HepG2 (cell line): ENCODE results near the gene IL2RG. TPM values are rescaled to one million over a fixed set of nuclear protein-coding genes. Genes with fewer than 3 reads are reported as not detected.

ENCODE experiments used
- ARNTL ChIP-seq: sonication (generic); formaldehyde crosslinking; IDR thresholded peaks from 2 replicates; pipeline ENCODE4 v1.4.0; 2020; ENCODE audit warnings: mild to moderate bottlenecking, missing genetic modification reagents
- CBX5 ChIP-seq: sonication (generic); formaldehyde crosslinking; IDR thresholded peaks from 2 replicates; pipeline ENCODE4 v1.4.0; 2020; ENCODE audit warnings: missing genetic modification reagents, borderline replicate concordance
- HOXA7 ChIP-seq: sonication (generic); formaldehyde crosslinking; IDR thresholded peaks from 2 replicates; pipeline ENCODE4 v1.8.1; 2022; ENCODE audit warnings: mild to moderate bottlenecking, missing genetic modification reagents, moderate library complexity
- KDM3A ChIP-seq: IDR thresholded peaks from 2 replicates; pipeline ENCODE4 v1.6.1; 2018; ENCODE audit warnings: low read depth, missing compliant biosample characterization
- KLF16 ChIP-seq, 2 experiments: sonication (generic) in 1 of 2; formaldehyde crosslinking in 1 of 2; IDR thresholded peaks; 2 replicates each; pipeline versions ENCODE4 v1.6.1 to v1.8.0; 2016 to 2023; ENCODE audit warnings: missing genetic modification reagents in 2 of 2, missing compliant biosample characterization in 1 of 2
- MATR3 ChIP-seq: sonication (generic); formaldehyde crosslinking; IDR thresholded peaks from 2 replicates; pipeline ENCODE4 v1.4.0; 2020; ENCODE audit warnings: missing genetic modification reagents
- MTA1 ChIP-seq: sonication (generic); formaldehyde crosslinking; IDR thresholded peaks from 2 replicates; pipeline ENCODE4 v1.4.0; 2020; ENCODE audit warnings: missing genetic modification reagents, mild to moderate bottlenecking, borderline replicate concordance
- NFE2 ChIP-seq: sonication (generic); formaldehyde crosslinking; IDR thresholded peaks from 2 replicates; pipeline ENCODE4 v1.4.0; 2020; ENCODE audit warnings: missing genetic modification reagents
- NFKBIZ ChIP-seq: IDR thresholded peaks from 2 replicates; pipeline ENCODE4 v1.6.1; 2018; ENCODE audit warnings: missing genetic modification reagents, missing compliant biosample characterization
- POGZ ChIP-seq: sonication (generic); formaldehyde crosslinking; IDR thresholded peaks from 2 replicates; pipeline ENCODE4 v1.4.0; 2020; ENCODE audit warnings: mild to moderate bottlenecking, missing genetic modification reagents
- PPARG ChIP-seq: conservative IDR thresholded peaks from 2 replicates; pipeline ENCODE4 v1.6.1; 2016; ENCODE audit warnings: missing biosample characterization, missing genetic modification reagents
- PRPF4 ChIP-seq: fragments of 200-400 bp; formaldehyde crosslinking; IDR thresholded peaks from 2 replicates; pipeline ENCODE4 v1.6.1; 2016; ENCODE audit warnings: low read length, low read depth; ENCODE audit not compliant: poor library complexity, severe bottlenecking
- RCOR2 ChIP-seq: IDR thresholded peaks from 2 replicates; pipeline ENCODE4 v1.6.1; 2016; ENCODE audit warnings: missing biosample characterization, missing genetic modification reagents
- SUZ12 ChIP-seq: fragments of 150-350 bp; IDR thresholded peaks from 2 replicates; pipeline ENCODE4 v1.6.1; 2014; ENCODE audit warnings: low read depth, low read length
- TOE1 ChIP-seq: sonication (generic); formaldehyde crosslinking; IDR thresholded peaks from 2 replicates; pipeline ENCODE4 v1.4.0; 2020; ENCODE audit warnings: mild to moderate bottlenecking, missing genetic modification reagents
- ZBTB20 ChIP-seq: sonication (generic); formaldehyde crosslinking; IDR thresholded peaks from 2 replicates; pipeline ENCODE4 v1.8.1; 2023; ENCODE audit warnings: missing genetic modification reagents, low read depth, mild to moderate bottlenecking, borderline replicate concordance
- ZNF264 ChIP-seq: sonication (generic); formaldehyde crosslinking; IDR thresholded peaks from 2 replicates; pipeline ENCODE4 v1.4.0; 2020; ENCODE audit warnings: missing genetic modification reagents
- ZNF317 ChIP-seq: sonication (generic); formaldehyde crosslinking; IDR thresholded peaks from 2 replicates; pipeline ENCODE4 v1.5.0; 2020; ENCODE audit warnings: mild to moderate bottlenecking, missing genetic modification reagents
- ZNF569 ChIP-seq: sonication (generic); formaldehyde crosslinking; IDR thresholded peaks from 2 replicates; pipeline ENCODE4 v1.5.0; 2020; ENCODE audit warnings: mild to moderate bottlenecking, missing genetic modification reagents, moderate library complexity, borderline replicate concordance
- ZNF703 ChIP-seq: sonication (generic); formaldehyde crosslinking; IDR thresholded peaks from 2 replicates; pipeline ENCODE4 v1.5.1; 2020; ENCODE audit warnings: missing genetic modification reagents, mild to moderate bottlenecking, moderate library complexity, borderline replicate concordance
- ZNF737 ChIP-seq: sonication (generic); formaldehyde crosslinking; IDR thresholded peaks from 2 replicates; pipeline ENCODE4 v1.5.0; 2020; ENCODE audit warnings: missing genetic modification reagents, mild to moderate bottlenecking, borderline replicate concordance
- polyA plus RNA-seq, 8 experiments: library from polyadenylated mRNA; depleted of rRNA in 3 of 8; stranded (reverse) in 7 of 8; unstranded in 1 of 8; fragments of >200 nt; fragmentation: Illumina TruSeq in 4 of 8; extraction: Trizol in 4 of 8; gene quantifications; 2 replicates each; pipeline versions ENCODE4 v1.2.1 to v1.2.3, GENCODE V29; 2011 to 2016; ENCODE audit warnings: low read depth in 4 of 8, missing spikeins in 1 of 8, mixed read lengths in 1 of 8; ENCODE audit not compliant: insufficient read depth in 1 of 8
- total RNA-seq, 5 experiments: library from RNA; depleted of rRNA; stranded (reverse); fragments of >200 nt; fragmentation: Illumina TruSeq; extraction: Trizol; gene quantifications; 2 replicates each; pipeline ENCODE4 v1.2.3, GENCODE V29; 2016; ENCODE audit warnings: low read depth in 1 of 5
- TF ChIP-seq, protein P1 (sequence below): sonication (generic); formaldehyde crosslinking; IDR thresholded peaks from 2 replicates; pipeline ENCODE4 v1.4.0; 2020; ENCODE audit warnings: missing genetic modification reagents
- TF ChIP-seq, protein P2 (sequence below): sonication (generic); formaldehyde crosslinking; IDR thresholded peaks from 2 replicates; pipeline ENCODE4 v1.4.0; 2020; ENCODE audit warnings: missing genetic modification reagents
- TF ChIP-seq, protein P3 (sequence below): sonication (generic); formaldehyde crosslinking; IDR thresholded peaks from 2 replicates; pipeline ENCODE4 v1.4.0; 2020; ENCODE audit warnings: missing genetic modification reagents, mild to moderate bottlenecking, borderline replicate concordance

The IL2RG gene
- total and polyA plus RNA-seq, 2 of the 13 experiments (the other 11 are each of a cell fraction or from before 2014, with no cell fraction given): 0.98 TPM; not detected in 1

DNA sequence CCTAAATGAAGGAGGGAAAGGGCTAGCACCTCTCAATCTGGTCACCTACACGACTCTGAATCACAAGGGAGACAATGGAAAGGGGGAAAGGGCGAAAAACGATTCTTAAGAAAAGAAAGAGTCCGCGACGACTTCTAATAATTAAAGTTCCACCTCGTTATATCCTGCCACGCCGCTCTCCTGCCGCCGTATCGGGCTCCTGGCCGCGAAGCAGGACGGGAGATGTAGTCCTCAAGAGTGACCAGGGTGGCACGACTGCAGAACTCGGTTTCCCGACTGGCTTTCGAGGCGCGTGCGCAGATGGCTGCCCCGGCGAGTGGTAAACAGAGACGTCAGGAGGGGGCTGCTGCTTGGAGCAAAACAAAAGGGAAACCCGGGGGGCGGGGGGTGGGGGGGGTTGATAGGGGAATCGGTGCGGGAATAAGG is 15.8 kb downstream of the IL2RG start, which contains the start of gene FOXO4 (continued):
- TF ChIP-seq KDM3A (CRISPR knock-in tag) (no peak), NFKBIZ (CRISPR knock-in tag) (no peak), NFE2 (CRISPR knock-in tag) (no peak), TOE1 (CRISPR knock-in tag) (no peak), ZNF264 (CRISPR knock-in tag) (no peak), PRPF4 (no peak), HOXA7 (CRISPR knock-in tag) (no peak), MTA1 (CRISPR knock-in tag) (no peak), CBX5 (no peak), ZNF737 (CRISPR knock-in tag) (no peak), PPARG (CRISPR knock-in tag) (no peak), MATR3 (CRISPR knock-in tag) (no peak), ZNF703 (CRISPR knock-in tag) (no peak), ZBTB20 (CRISPR knock-in tag) (no peak), ARNTL (CRISPR knock-in tag) (no peak), RCOR2 (CRISPR knock-in tag) (no peak), ZNF317 (CRISPR knock-in tag) (no peak), SUZ12 (peak; percentile 52; the same call in 1 of the 2 replicates), POGZ (CRISPR knock-in tag) (no peak), KLF16 (CRISPR knock-in tag; IDR thresholded peaks at IDR 0.05) (no peak), ZNF569 (CRISPR knock-in tag) (no peak)
- TF ChIP-seq, protein P1, sequence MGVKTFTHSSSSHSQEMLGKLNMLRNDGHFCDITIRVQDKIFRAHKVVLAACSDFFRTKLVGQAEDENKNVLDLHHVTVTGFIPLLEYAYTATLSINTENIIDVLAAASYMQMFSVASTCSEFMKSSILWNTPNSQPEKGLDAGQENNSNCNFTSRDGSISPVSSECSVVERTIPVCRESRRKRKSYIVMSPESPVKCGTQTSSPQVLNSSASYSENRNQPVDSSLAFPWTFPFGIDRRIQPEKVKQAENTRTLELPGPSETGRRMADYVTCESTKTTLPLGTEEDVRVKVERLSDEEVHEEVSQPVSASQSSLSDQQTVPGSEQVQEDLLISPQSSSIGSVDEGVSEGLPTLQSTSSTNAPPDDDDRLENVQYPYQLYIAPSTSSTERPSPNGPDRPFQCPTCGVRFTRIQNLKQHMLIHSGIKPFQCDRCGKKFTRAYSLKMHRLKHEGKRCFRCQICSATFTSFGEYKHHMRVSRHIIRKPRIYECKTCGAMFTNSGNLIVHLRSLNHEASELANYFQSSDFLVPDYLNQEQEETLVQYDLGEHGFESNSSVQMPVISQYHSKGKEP: no peak
- TF ChIP-seq, protein P2, sequence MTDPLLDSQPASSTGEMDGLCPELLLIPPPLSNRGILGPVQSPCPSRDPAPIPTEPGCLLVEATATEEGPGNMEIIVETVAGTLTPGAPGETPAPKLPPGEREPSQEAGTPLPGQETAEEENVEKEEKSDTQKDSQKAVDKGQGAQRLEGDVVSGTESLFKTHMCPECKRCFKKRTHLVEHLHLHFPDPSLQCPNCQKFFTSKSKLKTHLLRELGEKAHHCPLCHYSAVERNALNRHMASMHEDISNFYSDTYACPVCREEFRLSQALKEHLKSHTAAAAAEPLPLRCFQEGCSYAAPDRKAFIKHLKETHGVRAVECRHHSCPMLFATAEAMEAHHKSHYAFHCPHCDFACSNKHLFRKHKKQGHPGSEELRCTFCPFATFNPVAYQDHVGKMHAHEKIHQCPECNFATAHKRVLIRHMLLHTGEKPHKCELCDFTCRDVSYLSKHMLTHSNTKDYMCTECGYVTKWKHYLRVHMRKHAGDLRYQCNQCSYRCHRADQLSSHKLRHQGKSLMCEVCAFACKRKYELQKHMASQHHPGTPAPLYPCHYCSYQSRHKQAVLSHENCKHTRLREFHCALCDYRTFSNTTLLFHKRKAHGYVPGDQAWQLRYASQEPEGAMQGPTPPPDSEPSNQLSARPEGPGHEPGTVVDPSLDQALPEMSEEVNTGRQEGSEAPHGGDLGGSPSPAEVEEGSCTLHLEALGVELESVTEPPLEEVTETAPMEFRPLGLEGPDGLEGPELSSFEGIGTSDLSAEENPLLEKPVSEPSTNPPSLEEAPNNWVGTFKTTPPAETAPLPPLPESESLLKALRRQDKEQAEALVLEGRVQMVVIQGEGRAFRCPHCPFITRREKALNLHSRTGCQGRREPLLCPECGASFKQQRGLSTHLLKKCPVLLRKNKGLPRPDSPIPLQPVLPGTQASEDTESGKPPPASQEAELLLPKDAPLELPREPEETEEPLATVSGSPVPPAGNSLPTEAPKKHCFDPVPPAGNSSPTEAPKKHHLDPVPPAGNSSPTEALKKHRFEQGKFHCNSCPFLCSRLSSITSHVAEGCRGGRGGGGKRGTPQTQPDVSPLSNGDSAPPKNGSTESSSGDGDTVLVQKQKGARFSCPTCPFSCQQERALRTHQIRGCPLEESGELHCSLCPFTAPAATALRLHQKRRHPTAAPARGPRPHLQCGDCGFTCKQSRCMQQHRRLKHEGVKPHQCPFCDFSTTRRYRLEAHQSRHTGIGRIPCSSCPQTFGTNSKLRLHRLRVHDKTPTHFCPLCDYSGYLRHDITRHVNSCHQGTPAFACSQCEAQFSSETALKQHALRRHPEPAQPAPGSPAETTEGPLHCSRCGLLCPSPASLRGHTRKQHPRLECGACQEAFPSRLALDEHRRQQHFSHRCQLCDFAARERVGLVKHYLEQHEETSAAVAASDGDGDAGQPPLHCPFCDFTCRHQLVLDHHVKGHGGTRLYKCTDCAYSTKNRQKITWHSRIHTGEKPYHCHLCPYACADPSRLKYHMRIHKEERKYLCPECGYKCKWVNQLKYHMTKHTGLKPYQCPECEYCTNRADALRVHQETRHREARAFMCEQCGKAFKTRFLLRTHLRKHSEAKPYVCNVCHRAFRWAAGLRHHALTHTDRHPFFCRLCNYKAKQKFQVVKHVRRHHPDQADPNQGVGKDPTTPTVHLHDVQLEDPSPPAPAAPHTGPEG (CRISPR knock-in tag): no peak
- TF ChIP-seq, protein P3, sequence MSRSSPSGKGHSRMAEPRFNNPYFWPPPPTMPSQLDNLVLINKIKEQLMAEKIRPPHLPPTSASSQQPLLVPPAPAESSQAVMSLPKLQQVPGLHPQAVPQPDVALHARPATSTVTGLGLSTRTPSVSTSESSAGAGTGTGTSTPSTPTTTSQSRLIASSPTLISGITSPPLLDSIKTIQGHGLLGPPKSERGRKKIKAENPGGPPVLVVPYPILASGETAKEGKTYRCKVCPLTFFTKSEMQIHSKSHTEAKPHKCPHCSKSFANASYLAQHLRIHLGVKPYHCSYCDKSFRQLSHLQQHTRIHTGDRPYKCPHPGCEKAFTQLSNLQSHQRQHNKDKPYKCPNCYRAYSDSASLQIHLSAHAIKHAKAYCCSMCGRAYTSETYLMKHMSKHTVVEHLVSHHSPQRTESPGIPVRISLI: no peak
